NB4 (cell line): ENCODE measurements around the gene MYMK.

Source experiments
- CTCF ChIP-seq: IDR thresholded peaks from one replicate; pipeline ENCODE4 v1.5.1; 2012; ENCODE audit warnings: low read depth, low read length
- MYC ChIP-seq: IDR thresholded peaks from 2 replicates; pipeline ENCODE4 v1.6.1; 2011; ENCODE audit warnings: low read depth, low read length
- POLR2A ChIP-seq: IDR thresholded peaks from 2 replicates; pipeline ENCODE4 v1.6.1; 2011; ENCODE audit warnings: mild to moderate bottlenecking; ENCODE audit not compliant: insufficient read length; ENCODE audit errors: extremely low read depth

DNA sequence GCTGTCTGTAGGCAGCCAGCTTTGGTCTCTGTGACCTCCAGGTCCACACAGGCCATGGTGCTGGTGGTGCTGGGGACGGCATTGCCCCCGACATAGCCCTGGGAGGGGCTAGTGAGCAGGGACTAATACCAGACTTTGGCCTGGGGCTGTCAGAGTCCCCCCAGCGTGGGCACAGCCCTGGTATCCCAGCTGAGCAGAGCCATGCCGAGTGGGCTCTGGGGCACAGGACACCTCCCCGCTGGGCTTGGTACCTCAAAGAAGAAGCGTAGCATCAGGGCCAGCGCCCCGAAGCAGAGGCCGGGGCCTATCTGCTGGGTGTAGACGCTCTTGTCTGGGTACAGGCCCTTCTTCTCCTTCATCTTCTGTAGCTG is 9.5 kb downstream of the MYMK start:
- TF ChIP-seq POLR2A (no peak), CTCF (no peak), MYC (no peak)
